ENCODE data around the gene RNPEPL1.

The RNPEPL1 gene

GRCh38 chr2:240600451-240600961 is 32.2 kb downstream of the RNPEPL1 start:
- H3K27ac ChIP-seq (replicated peaks), result no peak overlapping the region
- DNase-seq (ENCODE audit: low read depth in 1 of 2, low spot score in 1 of 2), result no peak
- no peaks in the 10 kb centered on the region for H3K27me3 ChIP-seq (ENCODE audit: insufficient read depth, poor library complexity, severe bottlenecking)
- H3K4me3 ChIP-seq (replicated peaks; ENCODE audit: insufficient read depth, low read length), result no peak overlapping the region
- no peak for TF ChIP-seq POLR2AphosphoS5 (IDR thresholded peaks at IDR 0.05; ENCODE audit: low read depth)
- TF ChIP-seq SPI1 (IDR thresholded peaks at IDR 0.05; ENCODE audit: borderline replicate concordance, low read depth), result no peak
- no peak for TF ChIP-seq CTCF (IDR thresholded peaks at IDR 0.05; ENCODE audit: insufficient read depth, low read length)
- no peak for TF ChIP-seq GABPA (IDR thresholded peaks at IDR 0.05; ENCODE audit: low read depth)
- TF ChIP-seq REST (IDR thresholded peaks at IDR 0.05; ENCODE audit: insufficient replicate concordance, low read depth), result no peak

- Histone ChIP-seq H3K27ac (replicated peaks) (no peak overlapping the region), H3K4me3 (replicated peaks; ENCODE audit: insufficient read depth, low read length) (no peak overlapping the region), H3K27me3 (ENCODE audit: insufficient read depth, poor library complexity, severe bottlenecking) (no peaks in the 10 kb centered on the region)
- no peak for DNase-seq (ENCODE audit: low read depth in 1 of 2, low spot score in 1 of 2)
- TF ChIP-seq POLR2AphosphoS5 (IDR thresholded peaks at IDR 0.05; ENCODE audit: low read depth) (no peak), GABPA (IDR thresholded peaks at IDR 0.05; ENCODE audit: low read depth) (no peak), CTCF (IDR thresholded peaks at IDR 0.05; ENCODE audit: insufficient read depth, low read length) (no peak), REST (IDR thresholded peaks at IDR 0.05; ENCODE audit: insufficient replicate concordance, low read depth) (no peak), SPI1 (IDR thresholded peaks at IDR 0.05; ENCODE audit: borderline replicate concordance, low read depth) (no peak)
Measured at GRCh38 chr2:240601061-240601830, 33.0 kb downstream of the RNPEPL1 start.

- Histone ChIP-seq H3K27me3 (ENCODE audit: insufficient read depth, poor library complexity, severe bottlenecking) (no peaks in the 10 kb centered on the region), H3K27ac (replicated peaks) (no peak overlapping the region), H3K4me3 (replicated peaks; ENCODE audit: insufficient read depth, low read length) (no peak overlapping the region)
- no peak for DNase-seq (ENCODE audit: low read depth in 1 of 2, low spot score in 1 of 2)
- no peak for TF ChIP-seq SPI1 (IDR thresholded peaks at IDR 0.05; ENCODE audit: borderline replicate concordance, low read depth)
- TF ChIP-seq CTCF (IDR thresholded peaks at IDR 0.05; ENCODE audit: insufficient read depth, low read length), result no peak
- no peak for TF ChIP-seq REST (IDR thresholded peaks at IDR 0.05; ENCODE audit: insufficient replicate concordance, low read depth)
- TF ChIP-seq POLR2AphosphoS5 (IDR thresholded peaks at IDR 0.05; ENCODE audit: low read depth), result no peak
- no peak for TF ChIP-seq GABPA (IDR thresholded peaks at IDR 0.05; ENCODE audit: low read depth)
Measured at GRCh38 chr2:240601831-240602160, 33.5 kb downstream of the RNPEPL1 start.

Data from HL-60 (cell line).